ENCODE results near the gene PTPRK.

The PTPRK gene

GRCh38 chr6:128276311-128276710 lies 244.1 kb downstream of the PTPRK start:
- no peak for DNase-seq

DNA sequence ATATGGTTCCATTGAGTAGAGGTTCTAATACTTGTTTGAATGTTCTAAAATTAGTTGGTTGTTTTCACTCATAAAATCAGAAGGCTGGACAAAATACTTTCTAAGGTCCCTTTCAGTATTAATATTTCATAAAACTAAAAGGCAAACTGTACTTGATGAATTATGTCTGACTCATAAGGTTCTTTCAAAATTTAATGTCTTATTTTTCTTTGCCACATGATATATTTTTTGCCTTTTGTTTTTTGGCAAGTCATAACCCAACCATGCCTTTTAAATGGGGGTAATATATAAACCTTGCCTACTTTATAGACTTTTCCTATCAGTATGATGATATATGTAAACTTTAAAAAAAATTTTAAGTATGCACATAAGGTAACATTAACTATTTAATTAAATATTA lies 244.7 kb downstream of the PTPRK start:
- DNase-seq, result no peak

- DNase-seq, result no peak
Observed at GRCh38 chr6:128275030-128275429, 245.4 kb downstream of the PTPRK start.

DNA sequence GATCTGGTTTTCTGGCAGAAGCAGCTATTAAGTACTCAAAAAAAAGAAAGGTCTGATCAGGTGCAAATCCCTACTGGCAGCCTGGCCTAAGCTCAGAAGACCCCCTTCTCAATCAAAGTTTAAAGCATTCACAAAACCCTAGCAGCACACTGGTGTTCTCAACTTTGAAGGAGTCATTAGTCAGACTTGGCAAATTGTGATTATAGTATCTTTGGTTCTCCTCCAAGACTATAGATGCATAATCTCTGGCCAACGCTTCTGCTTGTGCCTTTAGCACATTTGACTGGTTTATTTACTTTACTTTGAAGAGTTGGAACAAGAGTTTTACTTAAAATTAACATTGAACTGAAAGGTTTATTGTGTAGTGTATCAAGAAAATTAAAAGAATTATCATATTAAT lies 248.9 kb downstream of the PTPRK start:
- no peak for DNase-seq

DNA sequence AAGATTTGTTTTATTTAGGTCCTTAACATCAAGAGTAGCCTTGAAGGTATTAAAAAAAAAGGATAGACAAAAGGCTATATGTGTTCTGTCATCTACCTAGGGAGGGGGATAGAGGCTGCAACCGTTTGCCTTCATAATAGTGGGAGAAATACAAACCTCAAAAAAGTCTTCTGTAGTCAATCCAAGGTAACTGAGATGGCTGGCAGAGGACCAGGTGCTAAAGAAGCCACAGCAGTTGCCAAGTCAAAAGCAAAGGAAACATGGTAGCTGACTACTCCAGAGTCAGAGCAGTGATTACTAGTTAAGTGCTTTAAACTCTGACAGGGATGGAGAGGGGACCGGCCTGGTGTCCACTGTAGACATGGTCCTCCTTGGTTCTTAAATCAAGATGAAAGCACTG lies 249.4 kb downstream of the PTPRK start:
- no peak for DNase-seq

DNA sequence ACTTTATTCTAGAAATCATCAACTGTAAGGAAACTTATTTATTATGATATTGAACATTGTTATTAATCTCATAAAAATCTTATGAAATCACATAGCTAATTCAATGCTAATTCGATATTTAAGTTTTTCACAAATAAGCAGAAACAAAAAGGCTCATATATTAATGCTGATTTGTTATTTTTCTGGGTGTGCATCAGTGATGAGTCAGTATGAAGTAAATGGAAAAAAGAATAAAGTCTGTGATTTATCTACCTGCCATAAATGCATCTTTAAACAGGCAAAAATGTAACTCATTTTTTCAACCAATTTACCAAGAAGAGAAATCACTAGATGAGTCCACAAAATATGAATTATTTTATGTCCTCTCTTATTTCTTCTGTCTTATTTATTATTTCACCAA lies 253.5 kb downstream of the PTPRK start:
- no peak for DNase-seq

- no peak for DNase-seq
Observed at GRCh38 chr6:128265706-128266105, 254.7 kb downstream of the PTPRK start.

DNA sequence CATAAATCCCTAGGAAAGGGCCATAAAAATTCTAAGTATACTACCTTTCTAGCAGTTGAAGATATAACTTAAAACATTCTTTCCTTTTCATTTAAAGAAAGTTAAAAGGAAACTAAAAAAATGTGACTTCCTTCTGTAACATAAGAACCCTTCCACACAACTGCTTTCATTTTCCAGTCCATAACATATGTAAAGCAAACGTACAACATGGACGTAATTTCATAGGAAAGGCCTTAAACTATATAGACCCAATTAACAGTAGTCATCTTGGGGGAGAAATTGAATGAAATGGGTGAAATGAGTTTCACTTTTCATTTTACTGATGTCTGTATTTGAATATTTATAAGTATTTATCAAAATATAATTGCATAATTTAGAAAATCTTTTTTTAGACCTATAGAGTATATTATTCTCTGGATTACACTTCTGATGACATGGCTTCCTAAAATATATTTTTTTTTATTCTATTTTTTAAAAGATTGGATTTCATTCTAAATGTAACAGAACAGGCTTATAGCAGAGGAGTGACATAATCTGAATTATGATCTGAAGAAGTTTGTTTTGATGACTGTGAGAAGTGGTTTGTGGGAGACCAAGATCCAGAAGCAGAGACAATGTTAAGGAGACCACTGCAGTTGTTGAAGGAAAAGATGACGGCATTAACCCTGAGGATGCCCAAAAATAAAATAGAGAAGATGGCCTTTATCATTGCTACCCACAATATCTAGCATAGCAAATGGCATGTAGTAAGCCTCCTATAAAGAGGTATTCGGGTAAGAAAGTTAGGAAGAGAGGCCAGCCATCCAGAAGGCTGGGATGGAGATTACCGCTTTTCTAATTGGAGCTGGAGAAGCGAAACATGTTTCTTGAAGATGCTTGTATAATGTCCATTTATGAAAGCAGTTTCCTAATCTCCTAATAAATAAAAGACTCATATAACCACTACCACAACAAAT lies 260.4 kb downstream of the PTPRK start:
- DNase-seq, result peak; percentile 35

GRCh38 chr6:128259029-128259724 lies 261.2 kb downstream of the PTPRK start:
- peak; percentile 33 for DNase-seq

GRCh38 chr6:128256095-128256494 lies 264.3 kb downstream of the PTPRK start:
- DNase-seq, result no peak

GRCh38 chr6:128252341-128253176 lies 267.8 kb downstream of the PTPRK start:
- no peak for DNase-seq

- no peak for DNase-seq
Observed at GRCh38 chr6:128251445-128252340, 268.7 kb downstream of the PTPRK start.

GRCh38 chr6:128250370-128251070 lies 269.9 kb downstream of the PTPRK start:
- DNase-seq, result no peak

- no peak for DNase-seq
Observed at GRCh38 chr6:128249429-128249828, 271.0 kb downstream of the PTPRK start.

DNA sequence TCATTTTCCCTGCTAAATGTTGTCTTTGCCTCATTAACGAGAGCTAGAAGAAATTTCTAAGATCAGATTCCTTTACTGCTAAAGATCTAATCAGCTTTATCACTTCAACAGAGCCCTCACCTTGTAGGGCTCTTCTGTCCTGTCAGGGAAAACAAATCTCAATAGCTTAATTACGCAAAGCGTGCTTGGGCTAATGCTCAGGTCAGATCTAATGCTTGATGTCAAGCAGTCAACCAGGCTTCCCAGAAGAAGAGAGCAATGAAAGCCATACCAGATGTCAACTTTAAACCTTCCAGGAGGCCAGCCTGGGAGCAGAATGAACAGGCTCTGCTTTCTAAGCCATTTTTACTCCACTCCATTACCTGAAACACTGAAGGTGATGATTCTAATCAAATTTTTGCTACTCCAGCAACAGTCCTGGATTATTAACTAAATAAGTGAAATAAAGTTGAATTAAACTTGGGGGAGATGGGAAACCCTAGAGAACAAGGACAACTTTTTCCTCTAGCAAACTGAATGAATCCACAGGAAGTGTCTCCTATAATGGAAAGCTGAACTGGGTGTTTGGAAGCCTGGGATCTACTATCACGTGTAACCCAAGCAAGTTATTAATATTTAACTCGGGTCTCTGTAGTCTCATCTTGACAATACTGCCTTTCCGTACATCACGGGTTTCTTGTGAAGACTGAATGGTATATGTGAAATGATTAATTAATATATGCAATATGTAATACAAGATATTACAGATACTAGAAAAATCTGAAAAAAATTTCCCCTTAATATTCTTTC lies 273.7 kb downstream of the PTPRK start:
- DNase-seq, result no peak

GRCh38 chr6:128244751-128245405 lies 275.5 kb downstream of the PTPRK start:
- DNase-seq, result no peak

DNA sequence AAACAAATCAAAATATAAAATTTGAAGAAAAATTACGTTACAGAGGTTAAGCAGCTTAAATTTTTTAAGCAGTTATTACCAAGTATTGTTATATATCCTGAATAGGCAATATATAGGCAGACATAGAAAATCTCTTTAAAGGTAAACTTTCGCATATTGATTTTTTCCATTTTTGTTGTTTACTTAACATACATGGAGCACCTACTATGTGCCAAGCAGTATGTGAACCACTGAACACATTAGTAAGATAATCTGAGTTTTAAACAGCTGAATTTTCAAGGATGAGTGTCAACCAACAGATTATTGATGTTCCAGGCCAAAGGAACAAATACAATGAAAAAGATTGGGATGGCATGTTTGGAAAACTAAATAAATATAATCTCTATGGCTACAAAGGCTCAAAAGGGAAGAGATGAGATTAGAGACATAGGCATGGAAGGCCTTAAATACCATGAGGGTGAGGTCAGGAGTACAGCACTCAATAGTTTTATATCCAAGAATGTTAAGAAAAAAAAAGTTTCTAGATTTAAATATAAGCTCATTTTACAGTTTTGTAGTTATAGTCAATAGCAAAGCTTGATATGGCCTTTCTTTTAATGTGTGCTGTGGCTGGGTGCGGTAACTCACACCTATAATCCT lies 277.5 kb downstream of the PTPRK start:
- DNase-seq, result no peak

GRCh38 chr6:128241216-128241615 lies 279.2 kb downstream of the PTPRK start:
- DNase-seq, result no peak

DNA sequence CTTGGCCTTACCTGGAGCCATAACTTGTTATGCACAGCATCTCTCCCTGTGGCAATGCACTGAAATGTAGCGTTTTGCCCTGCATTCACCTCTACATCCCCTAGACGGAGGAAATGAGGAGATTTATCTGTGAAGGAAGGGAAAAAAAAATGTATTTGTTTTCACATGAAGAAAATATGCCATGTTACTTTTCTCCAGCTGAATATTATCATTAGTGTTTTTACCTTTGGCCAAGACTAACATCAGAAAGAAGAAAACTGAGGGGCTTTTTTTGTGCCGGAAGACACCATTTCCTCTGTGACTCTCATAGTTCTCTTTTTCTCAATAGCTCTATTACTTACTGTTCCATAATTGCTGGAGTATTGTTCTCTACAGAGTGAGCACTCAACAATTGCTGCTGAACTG lies 280.4 kb downstream of the PTPRK start:
- no peak for DNase-seq

DNA sequence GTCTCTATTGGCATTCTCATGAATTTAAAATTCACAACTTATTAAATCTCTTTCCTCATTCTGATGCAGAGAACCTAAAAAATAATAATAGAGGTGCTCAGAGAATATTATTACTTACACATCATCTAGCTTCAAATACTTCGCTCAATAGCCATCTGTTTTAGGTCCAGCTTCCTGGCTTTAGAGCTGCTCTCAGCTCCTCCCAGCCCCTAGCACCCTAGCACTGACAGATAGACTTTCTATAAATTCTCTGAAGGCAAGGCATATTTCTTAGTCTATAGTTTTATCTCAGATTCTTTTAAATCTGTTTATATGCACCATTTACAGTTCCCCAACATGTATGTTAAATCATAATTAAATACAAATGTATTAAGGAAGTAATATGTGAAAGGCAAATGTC lies 281.3 kb downstream of the PTPRK start:
- DNase-seq, result no peak

All from CD4-positive, alpha-beta T cell treated with Interleukin-10 for 1 hour (primary cell).